RWPE2 (cell line): ENCODE measurements around the gene PNMA8A.

Source experiments
- ATAC-seq: fragments of 200-7000 bp; cut with Tn5 transposase; 3 replicates; pipeline ENCODE4 v1.9.1; 2021; ENCODE audit warnings: low read depth
- DNase-seq: peaks from one replicate; pipeline ENCODE4 v3.0.0-alpha.2; 2020; ENCODE audit warnings: low spot score
- H3K27ac ChIP-seq: fragments of 450-650 bp; 2 replicates; pipeline ENCODE4 v1.5.1; 2017; ENCODE audit warnings: mild to moderate bottlenecking; ENCODE audit not compliant: poor library complexity, severe bottlenecking
- H3K27me3 ChIP-seq: fragments of 250-450 bp; sonication (Bioruptor Pico); 2 replicates; pipeline ENCODE4 v1.5.1; 2021; ENCODE audit warnings: mild to moderate bottlenecking, moderate library complexity; ENCODE audit not compliant: insufficient read depth, poor library complexity, severe bottlenecking
- H3K36me3 ChIP-seq: fragments of 250-450 bp; sonication (Bioruptor Pico); 2 replicates; pipeline ENCODE4 v1.5.1; 2020; ENCODE audit warnings: low read depth, mild to moderate bottlenecking, moderate library complexity
- H3K4me1 ChIP-seq: fragments of 250-450 bp; sonication (Bioruptor Pico); 2 replicates; pipeline ENCODE4 v1.5.1; 2021; ENCODE audit warnings: mild to moderate bottlenecking, moderate library complexity; ENCODE audit not compliant: insufficient read depth, poor library complexity, severe bottlenecking
- H3K4me3 ChIP-seq: fragments of 250-450 bp; sonication (Bioruptor Pico); 2 replicates; pipeline ENCODE4 v1.5.1; 2021; ENCODE audit warnings: mild to moderate bottlenecking, moderate library complexity; ENCODE audit not compliant: severe bottlenecking
- H3K9me3 ChIP-seq: fragments of 250-450 bp; sonication (Bioruptor Pico); 2 replicates; pipeline ENCODE4 v1.5.1; 2021; ENCODE audit warnings: mild to moderate bottlenecking, moderate library complexity; ENCODE audit not compliant: severe bottlenecking
- CTCF ChIP-seq: fragments of 450-650 bp; IDR thresholded peaks from one replicate; pipeline ENCODE4 v1.5.1; 2017; ENCODE audit warnings: mild to moderate bottlenecking, moderate library complexity; ENCODE audit not compliant: poor library complexity, severe bottlenecking

PNMA8A gene

DNA sequence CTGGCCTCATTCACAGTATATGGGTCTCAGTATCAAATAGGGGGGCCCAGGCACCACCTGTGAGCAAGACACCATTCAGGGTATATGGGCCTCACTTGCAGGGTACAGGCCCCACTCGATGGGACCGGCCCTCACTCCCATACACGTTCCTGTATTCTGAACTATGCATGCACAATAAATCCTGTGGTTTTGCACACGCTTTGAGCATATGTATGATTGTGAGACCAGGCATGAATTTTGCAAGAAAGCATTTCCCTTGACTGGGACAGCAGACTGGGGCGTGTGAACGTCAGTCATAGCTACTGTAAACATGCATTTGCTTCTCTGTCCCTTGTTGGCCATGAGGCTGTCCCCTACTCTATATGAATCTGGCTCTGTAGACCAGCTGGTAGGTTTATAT, 24.9 kb upstream of the PNMA8A start:
- Histone ChIP-seq H3K9me3 (no peaks in the 10 kb centered on the region), H3K36me3 (no peaks in the 10 kb centered on the region), H3K27me3 (no peaks in the 10 kb centered on the region), H3K4me3 (no peak overlapping the region), H3K4me1 (no peaks in the 10 kb centered on the region), H3K27ac (no peak overlapping the region)
- ATAC-seq (no peak; the same call in 2 of the 3 replicates), DNase-seq (no peak)
- TF ChIP-seq CTCF: no peak

DNA sequence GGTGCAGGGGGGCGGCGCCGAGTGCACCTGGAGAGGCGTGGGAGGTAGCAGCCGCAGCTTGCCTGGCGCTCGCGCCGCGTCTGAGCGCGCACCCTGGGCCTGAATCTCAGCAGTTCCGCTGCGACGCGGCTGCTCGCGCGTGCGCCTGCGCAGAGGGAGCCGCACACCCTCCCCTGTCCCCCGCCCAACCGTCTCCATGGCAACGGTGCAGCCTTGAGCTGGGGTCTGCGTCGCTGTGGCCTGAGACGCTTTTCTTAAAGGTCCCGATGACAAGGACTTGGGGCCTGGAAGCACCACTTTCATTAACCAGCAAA, 24.4 kb upstream of the PNMA8A start, which contains the start of gene PNMA8B:
Gene PNMA8B, minus strand, starts transcription at position 82 of the 314 bp plus-strand sequence. CDS start 402 bp downstream, outside the sequence.
- H3K36me3 ChIP-seq: no peaks in the 10 kb centered on the region
- H3K4me3 ChIP-seq: no peak within 1 kb of the TSS
- peak; percentile 60 for DNase-seq
- peak; percentile 82 for ATAC-seq
- no peaks in the 10 kb centered on the region for H3K27me3 ChIP-seq
- no peaks in the 10 kb centered on the region for H3K4me1 ChIP-seq
- no peak for TF ChIP-seq CTCF
- no peaks in the 10 kb centered on the region for H3K9me3 ChIP-seq
- H3K27ac ChIP-seq: no peak within 1 kb of the TSS

GRCh38 chr19:46494941-46495785, 23.8 kb upstream of the PNMA8A start:
- H3K9me3 ChIP-seq: no peaks in the 10 kb centered on the region
- TF ChIP-seq CTCF: no peak
- no peak overlapping the region for H3K4me3 ChIP-seq
- no peaks in the 10 kb centered on the region for H3K4me1 ChIP-seq
- ATAC-seq: no peak
- H3K36me3 ChIP-seq: no peaks in the 10 kb centered on the region
- H3K27ac ChIP-seq: no peak overlapping the region
- DNase-seq: no peak
- no peaks in the 10 kb centered on the region for H3K27me3 ChIP-seq

DNA sequence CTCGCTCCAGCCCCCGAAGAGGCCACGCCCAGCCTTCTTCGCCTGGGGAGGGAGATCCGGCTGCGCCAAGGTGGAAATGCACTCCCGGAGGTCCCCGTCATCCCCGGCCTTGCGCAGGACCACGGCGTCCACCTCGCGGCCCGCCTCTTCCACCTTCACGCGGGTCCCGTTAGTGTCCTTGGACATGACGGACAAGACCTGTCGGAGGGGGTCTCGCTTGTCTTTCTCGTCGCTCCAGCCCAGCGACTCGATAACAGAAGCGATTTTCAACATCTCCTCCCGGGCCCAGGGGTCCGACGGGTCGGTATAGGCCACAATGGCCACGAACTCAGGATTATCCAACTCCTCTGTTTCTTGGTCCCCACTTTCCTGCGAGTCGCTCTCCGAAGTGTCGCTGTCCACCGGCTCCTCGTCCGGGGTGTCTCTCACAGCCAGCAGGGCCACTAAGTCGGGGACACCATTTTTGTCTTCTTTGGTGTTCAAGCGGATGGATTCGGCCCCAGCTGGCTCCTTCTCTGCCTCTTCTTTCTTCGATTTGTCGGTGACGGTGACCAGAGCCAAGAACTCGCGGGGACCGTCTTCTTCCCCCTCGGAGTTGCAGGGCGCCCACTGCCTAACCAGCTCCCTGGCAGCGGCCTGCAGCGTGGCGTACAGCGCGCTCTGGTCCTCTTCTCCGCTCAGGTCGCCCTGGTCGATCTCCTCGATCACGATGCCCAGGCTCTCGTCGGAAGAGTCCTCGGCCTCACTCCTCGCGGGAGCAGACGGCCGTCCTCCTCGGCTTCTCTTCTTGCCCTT, 23.0 kb upstream of the PNMA8A start:
- ATAC-seq (no peak), DNase-seq (peak; percentile 60)
- Histone ChIP-seq H3K27me3 (no peaks in the 10 kb centered on the region), H3K27ac (no peak overlapping the region), H3K9me3 (no peaks in the 10 kb centered on the region), H3K36me3 (no peaks in the 10 kb centered on the region), H3K4me1 (no peaks in the 10 kb centered on the region), H3K4me3 (no peak overlapping the region)
- TF ChIP-seq CTCF: no peak
